ENCODE measurements around the gene SETBP1. TPM values are rescaled to one million over a fixed set of nuclear protein-coding genes. Genes with fewer than 3 reads are reported as not detected.

Gene SETBP1
- polyA plus RNA-seq, 6 donors from 2014 or later: 6.0 to 20.2 (median 10.0) TPM

- no peak overlapping the region for H3K4me3 Mint-ChIP-seq
- DNase-seq (no peak), ATAC-seq (ENCODE audit: low read depth in 2 of 2) (no peak)
- H3K9me3 Mint-ChIP-seq: no peaks in the 10 kb centered on the region
- peaks cover 6 to 8% (median 7%) of the 10 kb centered on the region in 3 donors for H3K27me3 Mint-ChIP-seq
- H3K36me3 Mint-ChIP-seq: no peaks in the 10 kb centered on the region
- no peak overlapping the region for H3K27ac Mint-ChIP-seq
- no peaks in the 10 kb centered on the region for H3K4me1 Mint-ChIP-seq
Measured at GRCh38 chr18:44655435-44655834, 25.3 kb upstream of the SETBP1 start.

- Mint-ChIP-seq H3K9me3 (no peaks in the 10 kb centered on the region), H3K4me3 (no peak overlapping the region), H3K27me3 (peaks cover 0 to 7% (median 6%) of the 10 kb centered on the region in 3 donors), H3K27ac (peak overlapping the region in 1 of 6 donors; percentile 74), H3K36me3 (peaks cover 0 to 4% of the 10 kb centered on the region in 2 donors), H3K4me1 (no peaks in the 10 kb centered on the region)
- ATAC-seq (ENCODE audit: low read depth in 2 of 2) (no peak), DNase-seq (no peak)
Measured at GRCh38 chr18:44659771-44660170, 20.9 kb upstream of the SETBP1 start.

GRCh38 chr18:44668270-44668975 lies 12.3 kb upstream of the SETBP1 start:
- peaks cover 5 to 9% (median 8%) of the 10 kb centered on the region in 3 donors for H3K4me1 Mint-ChIP-seq
- H3K27me3 Mint-ChIP-seq: peaks cover 0 to 15% (median 0%) of the 10 kb centered on the region in 3 donors
- ATAC-seq (ENCODE audit: low read depth in 2 of 2) (no peak), DNase-seq (no peak)
- H3K4me3 Mint-ChIP-seq: no peak overlapping the region
- peaks cover 0 to 13% (median 10%) of the 10 kb centered on the region in 7 donors for H3K9me3 Mint-ChIP-seq
- H3K27ac Mint-ChIP-seq: no peak overlapping the region
- peaks cover 0 to 10% of the 10 kb centered on the region in 2 donors for H3K36me3 Mint-ChIP-seq

GRCh38 chr18:44671914-44672313 lies 8.8 kb upstream of the SETBP1 start:
- peak overlapping the region in 2 of 6 donors; percentile 45 to 48 for H3K27ac Mint-ChIP-seq

GRCh38 chr18:44672506-44672905 lies 8.2 kb upstream of the SETBP1 start:
- Mint-ChIP-seq H3K9me3 (peaks cover 0 to 13% (median 10%) of the 10 kb centered on the region in 7 donors), H3K27me3 (peaks cover 0 to 9% (median 0%) of the 10 kb centered on the region in 3 donors), H3K36me3 (peaks cover 0 to 10% of the 10 kb centered on the region in 2 donors), H3K4me3 (no peak overlapping the region), H3K4me1 (peaks cover 7 to 9% (median 8%) of the 10 kb centered on the region in 3 donors), H3K27ac (no peak overlapping the region)
- ATAC-seq (ENCODE audit: low read depth in 2 of 2) (no peak), DNase-seq (no peak)

More at GRCh38 chr18:44671914-44672313, 8.8 kb upstream of the SETBP1 start:
- Mint-ChIP-seq H3K36me3 (peaks cover 0 to 10% of the 10 kb centered on the region in 2 donors), H3K4me1 (peaks cover 5 to 9% (median 8%) of the 10 kb centered on the region in 3 donors), H3K27me3 (peaks cover 0 to 12% (median 0%) of the 10 kb centered on the region in 3 donors), H3K9me3 (peaks cover 0 to 13% (median 10%) of the 10 kb centered on the region in 7 donors), H3K4me3 (peak overlapping the region in 2 of 8 donors; percentile 6 to 36)
- DNase-seq (no peak), ATAC-seq (ENCODE audit: low read depth in 2 of 2) (peak; percentile 34 to 57)

GRCh38 chr18:44673256-44673880 lies 7.3 kb upstream of the SETBP1 start:
- DNase-seq: no peak
- Mint-ChIP-seq H3K4me3 (no peak overlapping the region), H3K4me1 (peaks cover 9 to 13% (median 11%) of the 10 kb centered on the region in 3 donors), H3K27me3 (peaks cover 0 to 5% (median 0%) of the 10 kb centered on the region in 3 donors), H3K9me3 (peaks cover 0 to 13% (median 10%) of the 10 kb centered on the region in 7 donors), H3K27ac (no peak overlapping the region), H3K36me3 (peaks cover 0 to 10% of the 10 kb centered on the region in 2 donors)
- ATAC-seq (ENCODE audit: low read depth in 2 of 2): no peak

- no peaks in the 10 kb centered on the region for H3K36me3 Mint-ChIP-seq
- H3K4me3 Mint-ChIP-seq: peak overlapping the region in 4 of 8 donors; percentile 9 to 82 (median 68)
- no peaks in the 10 kb centered on the region for H3K9me3 Mint-ChIP-seq
- no peak for ATAC-seq (ENCODE audit: low read depth in 2 of 2)
- H3K27me3 Mint-ChIP-seq: no peaks in the 10 kb centered on the region
- H3K27ac Mint-ChIP-seq: peak overlapping the region in 2 of 6 donors; percentile 5 to 18
- no peak for DNase-seq
- peaks cover 4 to 13% (median 6%) of the 10 kb centered on the region in 3 donors for H3K4me1 Mint-ChIP-seq
Measured at GRCh38 chr18:44677933-44678332, 2.8 kb upstream of the SETBP1 start.

- H3K27ac Mint-ChIP-seq: peak overlapping the region in 5 of 6 donors; percentile 22 to 84 (median 71)
- H3K36me3 Mint-ChIP-seq: no peaks in the 10 kb centered on the region
- H3K4me1 Mint-ChIP-seq: peaks cover 4 to 13% (median 6%) of the 10 kb centered on the region in 3 donors
- ATAC-seq (ENCODE audit: low read depth in 2 of 2): no peak
- no peaks in the 10 kb centered on the region for H3K9me3 Mint-ChIP-seq
- H3K4me3 Mint-ChIP-seq: peak overlapping the region in 5 of 8 donors; percentile 77 to 91 (median 84)
- DNase-seq: no peak
- H3K27me3 Mint-ChIP-seq: no peaks in the 10 kb centered on the region
Measured at GRCh38 chr18:44678725-44679055, 2.0 kb upstream of the SETBP1 start.

GRCh38 chr18:44679056-44679913 lies 1.4 kb upstream of the SETBP1 start:
- H3K27ac Mint-ChIP-seq: peak overlapping the region in 4 of 6 donors; percentile 56 to 88 (median 74)
- peak; percentile 80 to 81 for ATAC-seq (ENCODE audit: low read depth in 2 of 2)

GRCh38 chr18:44679914-44680272 lies 795 bp upstream of the SETBP1 start:
- no peaks in the 10 kb centered on the region for H3K27me3 Mint-ChIP-seq
- no peak overlapping the region for H3K4me3 Mint-ChIP-seq
- H3K4me1 Mint-ChIP-seq: peaks cover 5 to 13% (median 8%) of the 10 kb centered on the region in 3 donors
- peak overlapping the region in 4 of 6 donors; percentile 75 to 93 (median 82) for H3K27ac Mint-ChIP-seq
- H3K36me3 Mint-ChIP-seq: no peaks in the 10 kb centered on the region
- H3K9me3 Mint-ChIP-seq: no peaks in the 10 kb centered on the region
- peak; percentile 22 to 26 for ATAC-seq (ENCODE audit: low read depth in 2 of 2)
- DNase-seq: peak; percentile 52

More at GRCh38 chr18:44679056-44679913, 1.4 kb upstream of the SETBP1 start:
- Mint-ChIP-seq H3K36me3 (no peaks in the 10 kb centered on the region), H3K4me1 (peaks cover 4 to 13% (median 6%) of the 10 kb centered on the region in 3 donors), H3K4me3 (peak overlapping the region in 5 of 8 donors; percentile 77 to 91 (median 84)), H3K9me3 (no peaks in the 10 kb centered on the region), H3K27me3 (no peaks in the 10 kb centered on the region)
- DNase-seq: peak; percentile 86

- DNase-seq (no peak), ATAC-seq (ENCODE audit: low read depth in 2 of 2) (no peak)
- Mint-ChIP-seq H3K27ac (peak overlapping the region in 4 of 6 donors; percentile 48 to 93 (median 62)), H3K4me1 (peaks cover 14 to 24% (median 23%) of the 10 kb centered on the region in 3 donors), H3K36me3 (no peaks in the 10 kb centered on the region), H3K9me3 (no peaks in the 10 kb centered on the region), H3K27me3 (no peaks in the 10 kb centered on the region), H3K4me3 (no peak overlapping the region)
Measured at GRCh38 chr18:44681076-44681970, 635 bp downstream of the SETBP1 start.

- ATAC-seq (ENCODE audit: low read depth in 2 of 2): no peak
- peaks cover 24 to 33% (median 33%) of the 10 kb centered on the region in 3 donors for H3K4me1 Mint-ChIP-seq
- no peak overlapping the region for H3K27ac Mint-ChIP-seq
- H3K9me3 Mint-ChIP-seq: no peaks in the 10 kb centered on the region
- DNase-seq: no peak
- H3K36me3 Mint-ChIP-seq: no peaks in the 10 kb centered on the region
- no peaks in the 10 kb centered on the region for H3K27me3 Mint-ChIP-seq
- no peak overlapping the region for H3K4me3 Mint-ChIP-seq
Measured at GRCh38 chr18:44682201-44682870, 1.6 kb downstream of the SETBP1 start.

All from naive B cell (primary cell).